ELR (cell line): ENCODE data around the gene USP22.
"Not testable (repeated sequence)": the region's sequence is repeated elsewhere in the genome, so short reads cannot be mapped to it uniquely, and the experiment has no call there.

ENCODE experiments used
- DNase-seq: peaks from one replicate; pipeline ENCODE4 v3.0.0-alpha.2; 2015; ENCODE audit warnings: low read depth

The USP22 gene

GRCh38 chr17:20987511-20987910, 55.3 kb downstream of the USP22 start:
- no peak for DNase-seq

GRCh38 chr17:20986767-20987510, 55.9 kb downstream of the USP22 start:
- no peak for DNase-seq

GRCh38 chr17:20983359-20983637, 59.5 kb downstream of the USP22 start:
- DNase-seq: no peak

- DNase-seq: no peak
Observed at GRCh38 chr17:20982589-20983358, 60.0 kb downstream of the USP22 start.

GRCh38 chr17:20981046-20981920, 61.5 kb downstream of the USP22 start:
- no peak for DNase-seq

GRCh38 chr17:20979792-20980083, 63.1 kb downstream of the USP22 start:
- DNase-seq: no peak

GRCh38 chr17:20979007-20979791, 63.6 kb downstream of the USP22 start:
- peak; percentile 14 for DNase-seq

GRCh38 chr17:20977609-20978253, 65.1 kb downstream of the USP22 start:
- not testable (repeated sequence) for DNase-seq

GRCh38 chr17:20975566-20975965, 67.2 kb downstream of the USP22 start:
- peak; percentile 49 for DNase-seq

- DNase-seq: no peak
Observed at GRCh38 chr17:20970329-20970728, 72.5 kb downstream of the USP22 start.

- no peak for DNase-seq
Observed at GRCh38 chr17:20968913-20969616, 73.7 kb downstream of the USP22 start.

- DNase-seq: peak; percentile 19
Observed at GRCh38 chr17:20967776-20968175, 75.0 kb downstream of the USP22 start.

GRCh38 chr17:20966870-20967269, 75.9 kb downstream of the USP22 start:
- DNase-seq: no peak

GRCh38 chr17:20965492-20965891, 77.3 kb downstream of the USP22 start:
- DNase-seq: no peak

GRCh38 chr17:20961586-20961985, 81.2 kb downstream of the USP22 start:
- peak; percentile 11 for DNase-seq

- DNase-seq: no peak
Observed at GRCh38 chr17:20960871-20961270, 81.9 kb downstream of the USP22 start.

- DNase-seq: peak; percentile 12
Observed at GRCh38 chr17:20955427-20956323, 87.1 kb downstream of the USP22 start.

- DNase-seq: no peak
Observed at GRCh38 chr17:20954794-20955193, 88.0 kb downstream of the USP22 start.

GRCh38 chr17:20952183-20952582, 90.6 kb downstream of the USP22 start:
- no peak for DNase-seq
